ENCODE measurements around the gene TMEM183A.

TMEM183A gene

GRCh38 chr1:203045821-203046594, 38.8 kb downstream of the TMEM183A start:
- DNase-seq (ENCODE audit: low read depth in 2 of 2), result no peak

GRCh38 chr1:203046984-203047630, 39.9 kb downstream of the TMEM183A start:
- no peak for DNase-seq (ENCODE audit: low read depth in 2 of 2)

GRCh38 chr1:203048086-203048485, 40.9 kb downstream of the TMEM183A start:
- DNase-seq (ENCODE audit: low read depth in 2 of 2), result no peak

- no peak for DNase-seq (ENCODE audit: low read depth in 2 of 2)
These were observed 41.4 kb downstream of the TMEM183A start for GRCh38 chr1:203048555-203049051.

GRCh38 chr1:203049077-203049476, 41.9 kb downstream of the TMEM183A start:
- DNase-seq (ENCODE audit: low read depth in 2 of 2), result no peak

- no peak for DNase-seq (ENCODE audit: low read depth in 2 of 2)
These were observed 42.5 kb downstream of the TMEM183A start for GRCh38 chr1:203049576-203050180.

- no peak for DNase-seq (ENCODE audit: low read depth in 2 of 2)
These were observed 43.7 kb downstream of the TMEM183A start for GRCh38 chr1:203050826-203051225.

GRCh38 chr1:203051841-203052324, 44.7 kb downstream of the TMEM183A start:
- no peak for DNase-seq (ENCODE audit: low read depth in 2 of 2)

- no peak for DNase-seq (ENCODE audit: low read depth in 2 of 2)
These were observed 45.4 kb downstream of the TMEM183A start for GRCh38 chr1:203052601-203053000.

GRCh38 chr1:203054184-203054583, 47.0 kb downstream of the TMEM183A start:
- DNase-seq (ENCODE audit: low read depth in 2 of 2), result no peak

GRCh38 chr1:203054642-203055041, 47.5 kb downstream of the TMEM183A start:
- no peak for DNase-seq (ENCODE audit: low read depth in 2 of 2)

- DNase-seq (ENCODE audit: low read depth in 2 of 2), result no peak
These were observed 48.1 kb downstream of the TMEM183A start for GRCh38 chr1:203055161-203055799.

GRCh38 chr1:203056012-203056411, 48.8 kb downstream of the TMEM183A start:
- no peak for DNase-seq (ENCODE audit: low read depth in 2 of 2)

- DNase-seq (ENCODE audit: low read depth in 2 of 2), result no peak
These were observed 49.3 kb downstream of the TMEM183A start for GRCh38 chr1:203056516-203056915.

- DNase-seq (ENCODE audit: low read depth in 2 of 2), result no peak
These were observed 50.9 kb downstream of the TMEM183A start for GRCh38 chr1:203057911-203058675.

GRCh38 chr1:203058676-203058935, 51.4 kb downstream of the TMEM183A start:
- no peak for DNase-seq (ENCODE audit: low read depth in 2 of 2)

GRCh38 chr1:203059485-203059884, 52.3 kb downstream of the TMEM183A start:
- no peak for DNase-seq (ENCODE audit: low read depth in 2 of 2)

- no peak for DNase-seq (ENCODE audit: low read depth in 2 of 2)
These were observed 52.9 kb downstream of the TMEM183A start for GRCh38 chr1:203060115-203060514.

GRCh38 chr1:203063287-203063686, 56.1 kb downstream of the TMEM183A start:
- no peak for DNase-seq (ENCODE audit: low read depth in 2 of 2)

GRCh38 chr1:203065191-203065590, 58.0 kb downstream of the TMEM183A start:
- no peak for DNase-seq (ENCODE audit: low read depth in 2 of 2)

- no peak for DNase-seq (ENCODE audit: low read depth in 2 of 2)
These were observed 58.8 kb downstream of the TMEM183A start for GRCh38 chr1:203065986-203066385.

- DNase-seq (ENCODE audit: low read depth in 2 of 2), result no peak
These were observed 59.8 kb downstream of the TMEM183A start for GRCh38 chr1:203066965-203067364.
